ENCODE results near the gene COX7A2L. TPM values are rescaled to one million over a fixed set of nuclear protein-coding genes. Genes with fewer than 3 reads are reported as not detected.

Gene COX7A2L
- total RNA-seq, 1 experiment from 2014 or later = 132 TPM

DNA sequence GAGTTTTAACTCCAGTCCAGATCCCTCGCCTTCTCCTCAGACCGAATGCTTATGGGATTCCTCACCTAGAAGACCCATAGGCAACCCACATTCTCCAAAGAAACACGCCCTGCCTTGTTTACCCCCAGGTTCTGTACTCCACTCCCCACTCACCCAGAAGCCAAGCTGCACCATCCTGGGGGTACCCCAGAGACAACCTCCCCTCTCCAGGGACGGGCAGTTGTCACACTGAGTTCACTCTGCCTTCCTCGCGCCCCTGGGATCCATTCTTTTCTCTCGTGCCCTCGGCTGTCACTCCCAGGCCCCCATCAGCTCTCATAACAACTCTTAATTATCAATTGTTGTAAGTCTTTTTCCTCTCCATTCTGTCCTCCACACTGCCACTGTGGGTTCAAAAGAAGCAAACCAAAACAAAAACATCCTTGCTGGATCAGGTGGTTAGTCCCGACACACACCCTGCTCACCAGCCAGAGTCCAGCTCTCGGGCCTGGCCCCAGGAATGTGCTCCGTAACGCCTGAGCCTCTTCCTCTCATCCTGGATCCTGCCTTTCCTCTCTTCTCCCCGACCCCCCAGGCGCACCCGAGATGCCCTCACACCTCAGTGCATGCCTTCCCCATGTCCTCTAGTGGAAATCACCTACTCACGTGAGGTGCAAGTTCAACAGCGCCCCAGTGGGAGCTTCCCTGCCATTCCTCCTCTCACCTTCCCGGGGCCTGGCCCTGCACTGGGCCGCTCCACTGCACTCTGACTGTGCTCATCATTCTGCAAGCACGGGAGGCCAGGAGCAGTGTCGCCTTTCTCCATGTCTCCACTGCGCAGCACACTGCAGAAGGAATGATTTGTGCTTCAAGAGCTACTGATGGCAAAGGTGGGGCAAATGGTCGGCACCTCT is 20.7 kb downstream of the COX7A2L start:
- H3K27me3 ChIP-seq (ENCODE audit: control insufficient read depth, insufficient read depth, low read length) = no peaks in the 10 kb centered on the region
- TF ChIP-seq, protein P1, sequence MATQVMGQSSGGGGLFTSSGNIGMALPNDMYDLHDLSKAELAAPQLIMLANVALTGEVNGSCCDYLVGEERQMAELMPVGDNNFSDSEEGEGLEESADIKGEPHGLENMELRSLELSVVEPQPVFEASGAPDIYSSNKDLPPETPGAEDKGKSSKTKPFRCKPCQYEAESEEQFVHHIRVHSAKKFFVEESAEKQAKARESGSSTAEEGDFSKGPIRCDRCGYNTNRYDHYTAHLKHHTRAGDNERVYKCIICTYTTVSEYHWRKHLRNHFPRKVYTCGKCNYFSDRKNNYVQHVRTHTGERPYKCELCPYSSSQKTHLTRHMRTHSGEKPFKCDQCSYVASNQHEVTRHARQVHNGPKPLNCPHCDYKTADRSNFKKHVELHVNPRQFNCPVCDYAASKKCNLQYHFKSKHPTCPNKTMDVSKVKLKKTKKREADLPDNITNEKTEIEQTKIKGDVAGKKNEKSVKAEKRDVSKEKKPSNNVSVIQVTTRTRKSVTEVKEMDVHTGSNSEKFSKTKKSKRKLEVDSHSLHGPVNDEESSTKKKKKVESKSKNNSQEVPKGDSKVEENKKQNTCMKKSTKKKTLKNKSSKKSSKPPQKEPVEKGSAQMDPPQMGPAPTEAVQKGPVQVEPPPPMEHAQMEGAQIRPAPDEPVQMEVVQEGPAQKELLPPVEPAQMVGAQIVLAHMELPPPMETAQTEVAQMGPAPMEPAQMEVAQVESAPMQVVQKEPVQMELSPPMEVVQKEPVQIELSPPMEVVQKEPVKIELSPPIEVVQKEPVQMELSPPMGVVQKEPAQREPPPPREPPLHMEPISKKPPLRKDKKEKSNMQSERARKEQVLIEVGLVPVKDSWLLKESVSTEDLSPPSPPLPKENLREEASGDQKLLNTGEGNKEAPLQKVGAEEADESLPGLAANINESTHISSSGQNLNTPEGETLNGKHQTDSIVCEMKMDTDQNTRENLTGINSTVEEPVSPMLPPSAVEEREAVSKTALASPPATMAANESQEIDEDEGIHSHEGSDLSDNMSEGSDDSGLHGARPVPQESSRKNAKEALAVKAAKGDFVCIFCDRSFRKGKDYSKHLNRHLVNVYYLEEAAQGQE (IDR thresholded peaks at IDR 0.05; ENCODE audit: insufficient read depth in 1 of 2, low read depth in 2 of 2, low read length in 1 of 2) = no peak
- TF ChIP-seq, protein P2, sequence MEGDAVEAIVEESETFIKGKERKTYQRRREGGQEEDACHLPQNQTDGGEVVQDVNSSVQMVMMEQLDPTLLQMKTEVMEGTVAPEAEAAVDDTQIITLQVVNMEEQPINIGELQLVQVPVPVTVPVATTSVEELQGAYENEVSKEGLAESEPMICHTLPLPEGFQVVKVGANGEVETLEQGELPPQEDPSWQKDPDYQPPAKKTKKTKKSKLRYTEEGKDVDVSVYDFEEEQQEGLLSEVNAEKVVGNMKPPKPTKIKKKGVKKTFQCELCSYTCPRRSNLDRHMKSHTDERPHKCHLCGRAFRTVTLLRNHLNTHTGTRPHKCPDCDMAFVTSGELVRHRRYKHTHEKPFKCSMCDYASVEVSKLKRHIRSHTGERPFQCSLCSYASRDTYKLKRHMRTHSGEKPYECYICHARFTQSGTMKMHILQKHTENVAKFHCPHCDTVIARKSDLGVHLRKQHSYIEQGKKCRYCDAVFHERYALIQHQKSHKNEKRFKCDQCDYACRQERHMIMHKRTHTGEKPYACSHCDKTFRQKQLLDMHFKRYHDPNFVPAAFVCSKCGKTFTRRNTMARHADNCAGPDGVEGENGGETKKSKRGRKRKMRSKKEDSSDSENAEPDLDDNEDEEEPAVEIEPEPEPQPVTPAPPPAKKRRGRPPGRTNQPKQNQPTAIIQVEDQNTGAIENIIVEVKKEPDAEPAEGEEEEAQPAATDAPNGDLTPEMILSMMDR (IDR thresholded peaks at IDR 0.05) = no peak
- TF ChIP-seq TCF7L2 (IDR thresholded peaks at IDR 0.05; ENCODE audit: low read depth, low read length) = no peak
- TF ChIP-seq POLR2AphosphoS5 (IDR thresholded peaks at IDR 0.05; ENCODE audit: low read depth, low read length) = no peak
- TF ChIP-seq SIN3A (IDR thresholded peaks at IDR 0.05; ENCODE audit: borderline replicate concordance, insufficient read depth, low read depth, low read length) = no peak
- BruUV-seq (replicated peaks) = no TSS peak
- H3K27ac ChIP-seq (ENCODE audit: low read length) = no peak overlapping the region
- POLR2A ChIA-PET = no interaction called here
- in situ Hi-C loops (cut with HindIII; ENCODE audit: low pct_unique_long_range_greater_than_20kb, low sequenced_read_pairs) = no loop called here
- peaks cover 6% of the 10 kb centered on the region for H3K36me3 ChIP-seq (ENCODE audit: control insufficient read depth, insufficient read depth, low read length)
- intact Hi-C loops (cut with micrococcal nuclease; ENCODE audit: unreplicated experiment) = no loop called here
- ATAC-seq (no peak), DNase-seq (ENCODE audit: low read depth, low spot score) (no peak)
- CTCF ChIA-PET = no interaction called here
- H3K4me1 ChIP-seq (ENCODE audit: control insufficient read depth, insufficient read depth, low read length) = peaks cover 13% of the 10 kb centered on the region
- H3K9me3 ChIP-seq (ENCODE audit: control insufficient read depth, insufficient read depth, low read depth, low read length) = no peaks in the 10 kb centered on the region
- H3K4me3 ChIP-seq (ENCODE audit: low read depth in 2 of 2, low read length in 2 of 2) = no peak overlapping the region

DNA sequence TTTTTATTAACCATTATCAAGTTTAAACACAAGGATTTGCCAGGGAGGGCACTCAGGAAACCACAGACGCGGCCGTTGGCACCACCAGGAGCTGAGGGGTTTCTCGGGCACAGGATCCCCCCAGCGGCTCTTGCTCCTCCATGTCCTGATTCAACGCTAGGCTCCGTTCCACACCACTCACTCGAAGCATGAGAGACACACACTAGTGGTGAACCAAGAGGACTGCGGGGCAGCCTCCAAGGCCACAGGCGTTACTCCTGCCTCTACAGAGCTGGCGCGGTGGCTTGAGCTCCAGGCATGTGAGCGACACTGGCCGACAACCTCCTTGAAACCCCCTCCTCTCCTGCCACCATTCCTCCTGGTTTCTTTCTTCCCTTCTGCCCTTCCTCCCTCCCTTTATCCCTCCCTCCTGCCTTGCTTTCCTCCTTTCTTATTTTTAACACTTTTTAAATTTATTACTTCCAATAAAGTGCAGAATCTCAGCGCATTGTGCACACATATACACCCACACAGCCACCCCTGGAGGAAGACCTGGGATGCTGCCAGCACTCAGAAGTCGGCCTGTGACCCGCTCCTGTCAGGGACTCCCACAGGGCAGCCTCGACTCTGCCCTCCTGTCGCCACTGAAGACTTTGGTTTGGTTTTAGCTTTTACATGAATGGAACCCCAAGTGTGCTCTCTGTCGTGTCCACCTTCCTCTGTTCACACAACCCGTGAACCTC is 21.7 kb downstream of the COX7A2L start:
- ChIA-PET POLR2A (interaction anchor here (0.6 kb wide), 1 partner anchor 154 kb away, joined by 13 read pairs; the partner anchor contains the start of gene KCNG3), CTCF (no interaction called here)
- DNase-seq (ENCODE audit: low read depth, low spot score) = no peak
- H3K4me1 ChIP-seq (ENCODE audit: control insufficient read depth, insufficient read depth, low read length) = peaks cover 13% of the 10 kb centered on the region
- peak; percentile 13; the same call in 1 of the 2 replicates for TF ChIP-seq POLR2AphosphoS5 (IDR thresholded peaks at IDR 0.05; ENCODE audit: low read depth, low read length)
- TF ChIP-seq, protein P2 (IDR thresholded peaks at IDR 0.05) = no peak
- intact Hi-C loops (cut with micrococcal nuclease; ENCODE audit: unreplicated experiment) = no loop called here
- BruUV-seq (replicated peaks) = no TSS peak
- H3K27me3 ChIP-seq (ENCODE audit: control insufficient read depth, insufficient read depth, low read length) = no peaks in the 10 kb centered on the region
- H3K36me3 ChIP-seq (ENCODE audit: control insufficient read depth, insufficient read depth, low read length) = peaks cover 6% of the 10 kb centered on the region
- peak; percentile 62 for ATAC-seq
- H3K27ac ChIP-seq (ENCODE audit: low read length) = no peak overlapping the region
- no peak overlapping the region for H3K4me3 ChIP-seq (ENCODE audit: low read depth in 2 of 2, low read length in 2 of 2)
- no peaks in the 10 kb centered on the region for H3K9me3 ChIP-seq (ENCODE audit: control insufficient read depth, insufficient read depth, low read depth, low read length)
- in situ Hi-C loops (cut with HindIII; ENCODE audit: low pct_unique_long_range_greater_than_20kb, low sequenced_read_pairs) = no loop called here

All from Panc1 (cell line).